K562 (cell line): ENCODE measurements around the gene PKLR. TPM values are rescaled to one million over a fixed set of nuclear protein-coding genes. Genes with fewer than 3 reads are reported as not detected.
A peak's percentile ranks its signal among the peaks of the same experiment; 100 is the strongest.

Source experiments
- COPS2 ChIP-seq: fragments of 450-650 bp; conservative IDR thresholded peaks from 2 replicates; pipeline ENCODE4 v1.6.1; 2016; ENCODE audit warnings: mild to moderate bottlenecking, moderate library complexity
- GTF2A2 ChIP-seq: IDR thresholded peaks from 2 replicates; pipeline ENCODE4 v1.6.1; 2016; ENCODE audit warnings: mild to moderate bottlenecking, missing genetic modification characterization, missing compliant biosample characterization
- MCM5 ChIP-seq: fragments of 450-650 bp; IDR thresholded peaks from 2 replicates; pipeline ENCODE4 v1.6.1; 2016; ENCODE audit warnings: low read depth
- MTA3 ChIP-seq: fragments of 450-650 bp; formaldehyde crosslinking; IDR thresholded peaks from 2 replicates; pipeline ENCODE4 v1.6.1; 2017; ENCODE audit warnings: mild to moderate bottlenecking, borderline replicate concordance
- RBM14 ChIP-seq: fragments of 200-400 bp; formaldehyde crosslinking; IDR thresholded peaks from 2 replicates; pipeline ENCODE4 v1.6.1; 2018; ENCODE audit warnings: low read depth, mild to moderate bottlenecking, low read length, moderate library complexity, borderline replicate concordance; ENCODE audit not compliant: insufficient read depth
- SIN3A ChIP-seq, 2 experiments: fragments of 150-350 bp in 1 of 2; IDR thresholded peaks; 2 replicates each; pipeline ENCODE4 v1.6.1; 2011 to 2016; ENCODE audit warnings: borderline replicate concordance in 2 of 2, low read depth in 2 of 2, low read length in 2 of 2, mild to moderate bottlenecking in 2 of 2, moderate library complexity in 2 of 2; ENCODE audit not compliant: control insufficient read depth in 1 of 2
- TARDBP ChIP-seq: fragments of 450-650 bp; IDR thresholded peaks from 2 replicates; pipeline ENCODE4 v1.6.1; 2016
- TFAP4 ChIP-seq: sonication (generic); formaldehyde crosslinking; IDR thresholded peaks from 2 replicates; pipeline ENCODE4 v1.8.0; 2022; ENCODE audit warnings: missing genetic modification reagents, mild to moderate bottlenecking, moderate library complexity, borderline replicate concordance
- THRA ChIP-seq: fragments of 450-650 bp; IDR thresholded peaks from 2 replicates; pipeline ENCODE4 v1.6.1; 2017; ENCODE audit warnings: mild to moderate bottlenecking, moderate library complexity
- ZBED1 ChIP-seq: IDR thresholded peaks from 2 replicates; pipeline ENCODE4 v1.6.1; 2014
- polyA plus RNA-seq, 8 experiments: library from polyadenylated mRNA; depleted of rRNA in 4 of 8; stranded (reverse) in 5 of 8; unstranded in 3 of 8; fragments of >200 nt; fragmentation: Nextera tagmentation in 2 of 8; fragmentation: Illumina TruSeq in 1 of 8; extraction: Ambion mirVana in 2 of 8; extraction: Trizol in 1 of 8; gene quantifications; 2 replicates each; pipeline versions ENCODE4 v1.2.1 to v1.2.3, GENCODE V29; 2011 to 2014; ENCODE audit warnings: inconsistent platforms in 1 of 8, missing spikeins in 1 of 8
- total RNA-seq, 7 experiments: library from RNA; depleted of rRNA in 6 of 7; stranded (reverse); fragments of >200 nt in 6 of 7; fragmentation: Illumina TruSeq in 2 of 7; extraction: Trizol in 2 of 7; gene quantifications; 2 replicates each; pipeline versions ENCODE4 v1.2.1 to v1.2.3, GENCODE V29; 2011 to 2021; ENCODE audit warnings: low replicate concordance in 1 of 7
- TF ChIP-seq, protein P1 (sequence below): fragments of 450-650 bp; IDR thresholded peaks from 2 replicates; pipeline ENCODE4 v1.6.1; 2016; ENCODE audit warnings: mild to moderate bottlenecking, moderate library complexity

PKLR gene
- total and polyA plus RNA-seq, 9 of the 15 experiments (the other 6 are each of a cell fraction or from before 2014, with no cell fraction given): 10.7 to 78.4 (median 38.2) TPM

GRCh38 chr1:155277070-155277901 is 24.0 kb downstream of the PKLR start, which contains the start of gene HCN3 (continued):
- TF ChIP-seq, protein P1, sequence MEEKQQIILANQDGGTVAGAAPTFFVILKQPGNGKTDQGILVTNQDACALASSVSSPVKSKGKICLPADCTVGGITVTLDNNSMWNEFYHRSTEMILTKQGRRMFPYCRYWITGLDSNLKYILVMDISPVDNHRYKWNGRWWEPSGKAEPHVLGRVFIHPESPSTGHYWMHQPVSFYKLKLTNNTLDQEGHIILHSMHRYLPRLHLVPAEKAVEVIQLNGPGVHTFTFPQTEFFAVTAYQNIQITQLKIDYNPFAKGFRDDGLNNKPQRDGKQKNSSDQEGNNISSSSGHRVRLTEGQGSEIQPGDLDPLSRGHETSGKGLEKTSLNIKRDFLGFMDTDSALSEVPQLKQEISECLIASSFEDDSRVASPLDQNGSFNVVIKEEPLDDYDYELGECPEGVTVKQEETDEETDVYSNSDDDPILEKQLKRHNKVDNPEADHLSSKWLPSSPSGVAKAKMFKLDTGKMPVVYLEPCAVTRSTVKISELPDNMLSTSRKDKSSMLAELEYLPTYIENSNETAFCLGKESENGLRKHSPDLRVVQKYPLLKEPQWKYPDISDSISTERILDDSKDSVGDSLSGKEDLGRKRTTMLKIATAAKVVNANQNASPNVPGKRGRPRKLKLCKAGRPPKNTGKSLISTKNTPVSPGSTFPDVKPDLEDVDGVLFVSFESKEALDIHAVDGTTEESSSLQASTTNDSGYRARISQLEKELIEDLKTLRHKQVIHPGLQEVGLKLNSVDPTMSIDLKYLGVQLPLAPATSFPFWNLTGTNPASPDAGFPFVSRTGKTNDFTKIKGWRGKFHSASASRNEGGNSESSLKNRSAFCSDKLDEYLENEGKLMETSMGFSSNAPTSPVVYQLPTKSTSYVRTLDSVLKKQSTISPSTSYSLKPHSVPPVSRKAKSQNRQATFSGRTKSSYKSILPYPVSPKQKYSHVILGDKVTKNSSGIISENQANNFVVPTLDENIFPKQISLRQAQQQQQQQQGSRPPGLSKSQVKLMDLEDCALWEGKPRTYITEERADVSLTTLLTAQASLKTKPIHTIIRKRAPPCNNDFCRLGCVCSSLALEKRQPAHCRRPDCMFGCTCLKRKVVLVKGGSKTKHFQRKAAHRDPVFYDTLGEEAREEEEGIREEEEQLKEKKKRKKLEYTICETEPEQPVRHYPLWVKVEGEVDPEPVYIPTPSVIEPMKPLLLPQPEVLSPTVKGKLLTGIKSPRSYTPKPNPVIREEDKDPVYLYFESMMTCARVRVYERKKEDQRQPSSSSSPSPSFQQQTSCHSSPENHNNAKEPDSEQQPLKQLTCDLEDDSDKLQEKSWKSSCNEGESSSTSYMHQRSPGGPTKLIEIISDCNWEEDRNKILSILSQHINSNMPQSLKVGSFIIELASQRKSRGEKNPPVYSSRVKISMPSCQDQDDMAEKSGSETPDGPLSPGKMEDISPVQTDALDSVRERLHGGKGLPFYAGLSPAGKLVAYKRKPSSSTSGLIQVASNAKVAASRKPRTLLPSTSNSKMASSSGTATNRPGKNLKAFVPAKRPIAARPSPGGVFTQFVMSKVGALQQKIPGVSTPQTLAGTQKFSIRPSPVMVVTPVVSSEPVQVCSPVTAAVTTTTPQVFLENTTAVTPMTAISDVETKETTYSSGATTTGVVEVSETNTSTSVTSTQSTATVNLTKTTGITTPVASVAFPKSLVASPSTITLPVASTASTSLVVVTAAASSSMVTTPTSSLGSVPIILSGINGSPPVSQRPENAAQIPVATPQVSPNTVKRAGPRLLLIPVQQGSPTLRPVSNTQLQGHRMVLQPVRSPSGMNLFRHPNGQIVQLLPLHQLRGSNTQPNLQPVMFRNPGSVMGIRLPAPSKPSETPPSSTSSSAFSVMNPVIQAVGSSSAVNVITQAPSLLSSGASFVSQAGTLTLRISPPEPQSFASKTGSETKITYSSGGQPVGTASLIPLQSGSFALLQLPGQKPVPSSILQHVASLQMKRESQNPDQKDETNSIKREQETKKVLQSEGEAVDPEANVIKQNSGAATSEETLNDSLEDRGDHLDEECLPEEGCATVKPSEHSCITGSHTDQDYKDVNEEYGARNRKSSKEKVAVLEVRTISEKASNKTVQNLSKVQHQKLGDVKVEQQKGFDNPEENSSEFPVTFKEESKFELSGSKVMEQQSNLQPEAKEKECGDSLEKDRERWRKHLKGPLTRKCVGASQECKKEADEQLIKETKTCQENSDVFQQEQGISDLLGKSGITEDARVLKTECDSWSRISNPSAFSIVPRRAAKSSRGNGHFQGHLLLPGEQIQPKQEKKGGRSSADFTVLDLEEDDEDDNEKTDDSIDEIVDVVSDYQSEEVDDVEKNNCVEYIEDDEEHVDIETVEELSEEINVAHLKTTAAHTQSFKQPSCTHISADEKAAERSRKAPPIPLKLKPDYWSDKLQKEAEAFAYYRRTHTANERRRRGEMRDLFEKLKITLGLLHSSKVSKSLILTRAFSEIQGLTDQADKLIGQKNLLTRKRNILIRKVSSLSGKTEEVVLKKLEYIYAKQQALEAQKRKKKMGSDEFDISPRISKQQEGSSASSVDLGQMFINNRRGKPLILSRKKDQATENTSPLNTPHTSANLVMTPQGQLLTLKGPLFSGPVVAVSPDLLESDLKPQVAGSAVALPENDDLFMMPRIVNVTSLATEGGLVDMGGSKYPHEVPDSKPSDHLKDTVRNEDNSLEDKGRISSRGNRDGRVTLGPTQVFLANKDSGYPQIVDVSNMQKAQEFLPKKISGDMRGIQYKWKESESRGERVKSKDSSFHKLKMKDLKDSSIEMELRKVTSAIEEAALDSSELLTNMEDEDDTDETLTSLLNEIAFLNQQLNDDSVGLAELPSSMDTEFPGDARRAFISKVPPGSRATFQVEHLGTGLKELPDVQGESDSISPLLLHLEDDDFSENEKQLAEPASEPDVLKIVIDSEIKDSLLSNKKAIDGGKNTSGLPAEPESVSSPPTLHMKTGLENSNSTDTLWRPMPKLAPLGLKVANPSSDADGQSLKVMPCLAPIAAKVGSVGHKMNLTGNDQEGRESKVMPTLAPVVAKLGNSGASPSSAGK: peak; percentile 77
- 0 out of 2 replicates have a peak, but pooled peaks have one; percentile 35 for TF ChIP-seq TARDBP
- no peak for TF ChIP-seq GTF2A2 (tag)
- TF ChIP-seq TFAP4: peak; percentile 56; the same call in 1 of the 2 replicates
- TF ChIP-seq COPS2: no peak
- TF ChIP-seq SIN3A (IDR thresholded peaks at IDR 0.05; ENCODE audit: borderline replicate concordance in 2 of 2, control insufficient read depth in 1 of 2, low read depth in 2 of 2, low read length in 2 of 2): peak; percentile 71 to 95; a peak in 2 of 4 replicates
- no peak for TF ChIP-seq ZBED1
- TF ChIP-seq MTA3: peak; percentile 65; the same call in 1 of the 2 replicates
- TF ChIP-seq MCM5: no peak
- TF ChIP-seq RBM14: no peak
- TF ChIP-seq THRA: no peak
